Endodermal cell (in vitro differentiated cells): ENCODE data around the gene LAMA1. TPM values are rescaled to one million over a fixed set of nuclear protein-coding genes. Genes with fewer than 3 reads are reported as not detected.
A peak's percentile ranks its signal among the peaks of the same experiment; 100 is the strongest.

Source experiments
- DNase-seq: peaks from one replicate; pipeline ENCODE4 v3.0.0-alpha.2; 2017
- H3K27ac ChIP-seq: 2 replicates; pipeline ENCODE4 v1.5.1; 2013; ENCODE audit warnings: mild to moderate bottlenecking, low read depth, low read length, moderate library complexity
- H3K27me3 ChIP-seq: 2 replicates; pipeline ENCODE4 v1.6.1; 2013; ENCODE audit warnings: mild to moderate bottlenecking, low read length, moderate library complexity; ENCODE audit not compliant: insufficient read depth, control insufficient read depth, poor library complexity, severe bottlenecking
- H3K36me3 ChIP-seq: 2 replicates; pipeline ENCODE4 v1.7.0; 2013; ENCODE audit warnings: mild to moderate bottlenecking, low read length, moderate library complexity; ENCODE audit not compliant: control insufficient read depth, insufficient read depth
- H3K4me1 ChIP-seq: one replicate; pipeline ENCODE4 v1.7.0; 2013; ENCODE audit warnings: low read length; ENCODE audit not compliant: control insufficient read depth, insufficient read depth
- H3K4me3 ChIP-seq: 2 replicates; pipeline ENCODE4 v1.5.1; 2013; ENCODE audit warnings: mild to moderate bottlenecking, low read length, moderate library complexity
- H3K9ac ChIP-seq: 2 replicates; pipeline ENCODE4 v1.6.1; 2013; ENCODE audit warnings: mild to moderate bottlenecking, low read length, moderate library complexity; ENCODE audit not compliant: poor library complexity, severe bottlenecking; ENCODE audit errors: extremely low read depth
- H3K9me3 ChIP-seq: 2 replicates; pipeline ENCODE4 v1.6.1; 2013; ENCODE audit warnings: mild to moderate bottlenecking, low read length, moderate library complexity; ENCODE audit not compliant: control insufficient read depth
- H3K27ac Mint-ChIP-seq: 2 replicates; pipeline ENCODE4 v1.8.0; 2020; ENCODE audit warnings: mixed read lengths
- H3K27me3 Mint-ChIP-seq: 2 replicates; pipeline ENCODE4 v1.8.0; 2021; ENCODE audit warnings: mild to moderate bottlenecking, mixed read lengths; ENCODE audit not compliant: insufficient read depth
- H3K36me3 Mint-ChIP-seq: 2 replicates; pipeline ENCODE4 v1.8.0; 2020; ENCODE audit warnings: low read depth, mixed read lengths
- H3K4me1 Mint-ChIP-seq: 2 replicates; pipeline ENCODE4 v1.8.0; 2020; ENCODE audit warnings: mixed read lengths
- H3K4me3 Mint-ChIP-seq: 2 replicates; pipeline ENCODE4 v1.8.0; 2020; ENCODE audit warnings: mild to moderate bottlenecking, moderate library complexity, mixed read lengths
- H3K9me3 Mint-ChIP-seq: 2 replicates; pipeline ENCODE4 v1.8.0; 2020; ENCODE audit warnings: mild to moderate bottlenecking, mixed read lengths
- WGBS, 2 experiments: methylation state at CpG; one replicate each; pipeline versions ENCODE4 v1.1.5 to v1.1.7; 2013; ENCODE audit warnings: missing lambda C conversion rate in 2 of 2, mixed read lengths in 1 of 2; ENCODE audit not compliant: insufficient coverage in 1 of 2, insufficient read length in 1 of 2; 5-methylcytosine and 5-hydroxymethylcytosine counted together
- total RNA-seq, 2 donors: library from RNA; stranded (reverse); fragmentation: NEBNext Ultra II Directional in 1 of 2; extraction: Animal tissue kit (Norgen Biotek cat#: 25700) in 1 of 2; gene quantifications; 2 replicates in 1 of 2; 3 replicates in 1 of 2; pipeline ENCODE4 v1.2.1, GENCODE V29; 2021
- TF ChIP-seq, protein P1 (sequence below): fragments of 200-600 bp; sonication (generic); conservative IDR thresholded peaks from 2 replicates; pipeline ENCODE4 v1.5.0; 2021; ENCODE audit warnings: antibody characterized with exemption, mild to moderate bottlenecking

Gene LAMA1
- total RNA-seq, 2 donors from 2014 or later, result 198 to 316 TPM

DNA sequence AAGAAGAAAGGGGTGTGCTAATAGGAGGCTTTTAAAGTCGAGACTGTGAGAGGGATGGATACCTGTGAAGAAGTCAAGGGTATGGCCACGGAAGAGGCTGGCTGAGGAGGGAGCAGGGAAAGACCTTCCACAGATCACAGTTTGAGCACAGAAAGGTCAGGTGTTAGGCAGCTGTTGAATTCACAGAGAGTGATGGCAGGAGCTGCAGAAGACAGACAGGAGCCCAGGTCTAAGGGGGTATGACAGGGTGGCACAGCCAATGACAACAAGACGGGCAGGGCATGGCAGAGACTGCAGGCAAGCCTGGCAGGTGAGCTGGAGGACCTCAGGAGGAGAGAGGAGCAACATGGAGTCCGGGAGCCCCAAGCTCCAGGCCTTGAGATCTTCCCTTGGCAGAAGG lies 163.1 kb downstream of the LAMA1 start:
- no peaks in the 10 kb centered on the region for H3K9me3 Mint-ChIP-seq
- Histone ChIP-seq H3K27ac (no peak overlapping the region), H3K4me1 (peaks cover 26% of the 10 kb centered on the region), H3K4me3 (no peak overlapping the region), H3K27me3 (no peaks in the 10 kb centered on the region), H3K9me3 (no peaks in the 10 kb centered on the region), H3K36me3 (peaks cover 88% of the 10 kb centered on the region), H3K9ac (no peak overlapping the region)
- H3K4me3 Mint-ChIP-seq, result no peak overlapping the region
- DNase-seq, result no peak
- peaks cover 30% of the 10 kb centered on the region for H3K4me1 Mint-ChIP-seq
- peaks cover 89% of the 10 kb centered on the region for H3K36me3 Mint-ChIP-seq
- WGBS, 2 experiments, result 93 to 94% methylated on average over 3 to 4 of the region's 4 CpGs
- H3K27me3 Mint-ChIP-seq, result no peaks in the 10 kb centered on the region
- H3K27ac Mint-ChIP-seq, result no peak overlapping the region
- TF ChIP-seq, protein P1, sequence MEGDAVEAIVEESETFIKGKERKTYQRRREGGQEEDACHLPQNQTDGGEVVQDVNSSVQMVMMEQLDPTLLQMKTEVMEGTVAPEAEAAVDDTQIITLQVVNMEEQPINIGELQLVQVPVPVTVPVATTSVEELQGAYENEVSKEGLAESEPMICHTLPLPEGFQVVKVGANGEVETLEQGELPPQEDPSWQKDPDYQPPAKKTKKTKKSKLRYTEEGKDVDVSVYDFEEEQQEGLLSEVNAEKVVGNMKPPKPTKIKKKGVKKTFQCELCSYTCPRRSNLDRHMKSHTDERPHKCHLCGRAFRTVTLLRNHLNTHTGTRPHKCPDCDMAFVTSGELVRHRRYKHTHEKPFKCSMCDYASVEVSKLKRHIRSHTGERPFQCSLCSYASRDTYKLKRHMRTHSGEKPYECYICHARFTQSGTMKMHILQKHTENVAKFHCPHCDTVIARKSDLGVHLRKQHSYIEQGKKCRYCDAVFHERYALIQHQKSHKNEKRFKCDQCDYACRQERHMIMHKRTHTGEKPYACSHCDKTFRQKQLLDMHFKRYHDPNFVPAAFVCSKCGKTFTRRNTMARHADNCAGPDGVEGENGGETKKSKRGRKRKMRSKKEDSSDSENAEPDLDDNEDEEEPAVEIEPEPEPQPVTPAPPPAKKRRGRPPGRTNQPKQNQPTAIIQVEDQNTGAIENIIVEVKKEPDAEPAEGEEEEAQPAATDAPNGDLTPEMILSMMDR, result no peak

DNA sequence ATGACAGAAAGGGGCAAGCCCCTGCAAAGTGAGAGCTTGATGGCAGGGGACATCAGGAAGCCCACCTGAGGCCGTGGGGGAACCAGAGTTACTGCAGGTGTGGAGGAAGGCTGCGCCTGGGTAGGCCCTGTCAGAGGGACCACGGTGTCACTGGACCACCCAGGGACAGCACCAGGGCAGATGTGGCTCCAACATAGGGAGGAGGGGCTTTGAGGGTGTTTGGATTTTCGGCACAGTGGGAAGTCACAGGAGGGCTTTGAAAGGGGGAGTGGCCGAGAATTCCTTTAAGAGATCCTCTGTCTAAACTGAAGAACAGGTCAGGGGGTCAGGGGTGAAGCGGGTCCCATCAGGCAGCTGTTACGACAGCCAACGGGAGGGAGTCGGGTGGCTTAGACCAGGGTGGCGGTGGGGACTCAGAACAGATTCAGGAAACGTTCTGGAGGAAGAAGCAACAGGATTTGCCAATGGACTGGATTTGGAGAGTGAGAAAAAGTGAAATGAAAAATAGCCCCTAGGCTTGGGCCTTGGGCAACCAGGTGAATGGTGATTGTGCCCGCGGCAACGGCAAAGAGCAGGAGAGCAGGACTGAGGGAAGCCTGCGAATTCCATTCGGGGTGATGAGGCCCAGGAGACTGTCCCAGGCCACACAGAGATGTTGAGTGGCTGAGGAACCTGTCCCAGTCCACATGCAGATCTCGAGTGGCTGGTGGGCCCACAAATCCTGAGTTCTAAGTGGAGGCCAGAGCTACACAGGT lies 166.1 kb downstream of the LAMA1 start:
- H3K27ac Mint-ChIP-seq, result peak overlapping the region; percentile 38
- Histone ChIP-seq H3K4me3 (no peak overlapping the region), H3K4me1 (peaks cover 29% of the 10 kb centered on the region), H3K27me3 (no peaks in the 10 kb centered on the region), H3K27ac (no peak overlapping the region), H3K9ac (no peak overlapping the region), H3K36me3 (peaks cover 89% of the 10 kb centered on the region), H3K9me3 (no peaks in the 10 kb centered on the region)
- H3K27me3 Mint-ChIP-seq, result no peaks in the 10 kb centered on the region
- peak; percentile 77 for DNase-seq
- WGBS, 2 experiments, result 77 to 84% methylated on average over 9 to 17 of the region's 17 CpGs
- peaks cover 38% of the 10 kb centered on the region for H3K4me1 Mint-ChIP-seq
- TF ChIP-seq, protein P1, result no peak
- no peaks in the 10 kb centered on the region for H3K9me3 Mint-ChIP-seq
- peaks cover 90% of the 10 kb centered on the region for H3K36me3 Mint-ChIP-seq
- peak overlapping the region; percentile 3 for H3K4me3 Mint-ChIP-seq

DNA sequence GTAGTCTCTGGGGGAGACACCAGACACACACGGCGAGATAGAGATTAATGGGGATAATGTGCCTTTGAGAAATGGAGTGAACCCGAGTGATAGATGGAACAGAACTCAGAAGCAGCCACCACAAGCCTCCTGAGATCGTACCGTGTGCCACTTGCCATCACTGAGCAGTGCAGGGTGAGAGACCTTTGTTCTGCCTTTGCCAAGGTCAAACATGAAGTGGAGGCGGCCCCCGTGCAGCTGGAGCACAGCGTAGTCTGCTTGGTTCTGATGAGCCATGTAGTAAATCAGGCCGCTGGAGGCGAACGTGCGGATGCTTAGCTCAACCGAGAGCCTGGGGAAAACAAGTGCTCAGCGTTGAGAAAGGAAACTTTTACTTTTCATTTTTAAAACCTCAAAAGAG lies 167.0 kb downstream of the LAMA1 start:
- Histone ChIP-seq H3K4me1 (peaks cover 29% of the 10 kb centered on the region), H3K9ac (no peak overlapping the region), H3K4me3 (no peak overlapping the region), H3K36me3 (peaks cover 88% of the 10 kb centered on the region), H3K9me3 (no peaks in the 10 kb centered on the region), H3K27ac (no peak overlapping the region), H3K27me3 (no peaks in the 10 kb centered on the region)
- Mint-ChIP-seq H3K27me3 (no peaks in the 10 kb centered on the region), H3K4me1 (peaks cover 38% of the 10 kb centered on the region), H3K36me3 (peaks cover 88% of the 10 kb centered on the region), H3K4me3 (peak overlapping the region; percentile 3), H3K9me3 (no peaks in the 10 kb centered on the region), H3K27ac (peak overlapping the region; percentile 38)
- 94 to 95% methylated on average over 12 to 14 of the region's 14 CpGs for WGBS, 2 experiments
- TF ChIP-seq, protein P1, result no peak
- no peak for DNase-seq
